Stomach (tissue), 9 donors: Measurements from ENCODE around the gene WDR35. TPM values are rescaled to one million over a fixed set of nuclear protein-coding genes. Genes with fewer than 3 reads are reported as not detected.

Experiments used
- DNase-seq, 2 donors: peaks; one replicate each; pipeline versions ENCODE4 v3.0.0 to v3.0.0-alpha.2; 2013 to 2019
- H3K27ac ChIP-seq, 5 donors: fragments of 200-600 bp in 4 of 5; sonication (generic) in 4 of 5; one replicate each; pipeline ENCODE4 v1.5.1; 2013 to 2019; ENCODE audit warnings: mild to moderate bottlenecking in 1 of 5, moderate library complexity in 1 of 5
- H3K27me3 ChIP-seq, 3 donors: fragments of 200-600 bp; sonication (generic); one replicate each; pipeline ENCODE4 v1.5.1; 2017 to 2019; ENCODE audit warnings: mixed run types in 1 of 3
- H3K36me3 ChIP-seq, 4 donors: fragments of 200-600 bp; sonication (generic); 1 replicate in 3 of 4; 2 replicates in 1 of 4; pipeline ENCODE4 v1.5.1; 2016 to 2019
- H3K4me1 ChIP-seq, 4 donors: fragments of 200-600 bp; sonication (generic); one replicate each; pipeline ENCODE4 v1.5.1; 2016 to 2019
- H3K4me3 ChIP-seq, 4 donors: fragments of 200-600 bp; sonication (generic) in 3 of 4; one replicate each; pipeline ENCODE4 v1.5.1; 2016 to 2019; ENCODE audit warnings: mild to moderate bottlenecking in 1 of 4
- H3K9me3 ChIP-seq, 4 donors: fragments of 200-600 bp; sonication (generic); one replicate each; pipeline ENCODE4 v1.5.1; 2016 to 2019
- EP300 ChIP-seq: sonication (generic); formaldehyde crosslinking; IDR thresholded peaks from one replicate; pipeline ENCODE4 v1.6.1; 2017; ENCODE audit warnings: antibody characterized with exemption
- POLR2A ChIP-seq, 4 donors: fragments of 450-650 bp; IDR thresholded peaks; one replicate each; pipeline ENCODE4 v1.6.1; 2016; ENCODE audit warnings: antibody characterized with exemption in 4 of 4, control low read depth in 2 of 4, mild to moderate bottlenecking in 1 of 4, moderate library complexity in 1 of 4
- POLR2AphosphoS5 ChIP-seq, 3 donors: sonication (generic); formaldehyde crosslinking; IDR thresholded peaks; one replicate each; pipeline ENCODE4 v1.6.1; 2016; ENCODE audit warnings: antibody characterized with exemption in 3 of 3
- WGBS, 5 donors: extraction: QIAGEN DNeasy Blood & Tissue Kit in 3 of 5; methylation state at CpG; one replicate each; pipeline versions ENCODE4 v1.1.5 to v1.1.7; 2013 to 2018; 5-methylcytosine and 5-hydroxymethylcytosine counted together
- intact Hi-C: fragments of 100-400 bp; cut with DNase I; formaldehyde crosslinking; loops from one replicate; pipeline ENCODE4 v1.15.1; 2023; ENCODE audit warnings: low total_unique reads
- polyA plus RNA-seq, 3 donors: library from polyadenylated mRNA; stranded (reverse); fragments of 200-250 nt; gene quantifications; one replicate each; pipeline ENCODE4 v1.2.3, GENCODE V29; 2013
- total RNA-seq, 5 donors: library from RNA; depleted of rRNA; stranded (reverse); fragments of >200 nt; gene quantifications; one replicate each; pipeline versions ENCODE4 v1.1.0 to v1.2.3, GENCODE V29; 2014 to 2016
- TF ChIP-seq, protein P1 (sequence below), 7 experiments: fragments of 450-650 bp in 4 of 7; fragments of 200-600 bp in 3 of 7; sonication (generic) in 3 of 7; IDR thresholded peaks; one replicate each; pipeline ENCODE4 v1.5.1; 2016 to 2019; ENCODE audit warnings: antibody characterized with exemption in 7 of 7, control low read depth in 2 of 7, mild to moderate bottlenecking in 1 of 7
- donor health status: healthy with polysubstance abuse.
- donor health status: Bipolar disorder and iron deficiency.
- donor health status: healthy.

WDR35 gene
- total and polyA plus RNA-seq, 8 donors, result under 0.01 to 28.3 (median 3.5) TPM

DNA sequence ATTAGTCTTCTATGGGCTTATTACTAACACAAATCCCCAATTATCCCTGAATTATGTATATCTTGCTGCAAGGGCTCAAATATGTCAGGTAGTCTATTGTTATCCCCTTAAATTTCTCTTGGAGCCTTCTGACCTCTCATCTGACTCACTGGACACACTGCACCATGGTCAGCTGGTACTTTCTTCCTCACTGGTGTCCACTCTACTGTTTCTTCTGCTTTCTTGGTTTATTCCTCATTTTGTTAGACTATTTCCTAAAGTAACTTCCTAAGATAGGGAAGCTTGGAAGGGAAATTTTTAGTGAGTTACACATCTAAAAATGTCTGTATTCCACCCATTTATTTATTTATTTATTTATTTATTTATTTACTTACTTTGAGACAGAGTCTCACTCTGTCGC is 26.5 kb downstream of the WDR35 start:
- Histone ChIP-seq H3K27me3 (no peaks in the 10 kb centered on the region), H3K27ac (no peak overlapping the region), H3K4me3 (no peak overlapping the region), H3K9me3 (peaks cover 0 to 3% (median 0%) of the 10 kb centered on the region in 4 donors), H3K36me3 (peaks cover 9 to 36% (median 26%) of the 10 kb centered on the region in 4 donors), H3K4me1 (no peaks in the 10 kb centered on the region)
- TF ChIP-seq, protein P1, sequence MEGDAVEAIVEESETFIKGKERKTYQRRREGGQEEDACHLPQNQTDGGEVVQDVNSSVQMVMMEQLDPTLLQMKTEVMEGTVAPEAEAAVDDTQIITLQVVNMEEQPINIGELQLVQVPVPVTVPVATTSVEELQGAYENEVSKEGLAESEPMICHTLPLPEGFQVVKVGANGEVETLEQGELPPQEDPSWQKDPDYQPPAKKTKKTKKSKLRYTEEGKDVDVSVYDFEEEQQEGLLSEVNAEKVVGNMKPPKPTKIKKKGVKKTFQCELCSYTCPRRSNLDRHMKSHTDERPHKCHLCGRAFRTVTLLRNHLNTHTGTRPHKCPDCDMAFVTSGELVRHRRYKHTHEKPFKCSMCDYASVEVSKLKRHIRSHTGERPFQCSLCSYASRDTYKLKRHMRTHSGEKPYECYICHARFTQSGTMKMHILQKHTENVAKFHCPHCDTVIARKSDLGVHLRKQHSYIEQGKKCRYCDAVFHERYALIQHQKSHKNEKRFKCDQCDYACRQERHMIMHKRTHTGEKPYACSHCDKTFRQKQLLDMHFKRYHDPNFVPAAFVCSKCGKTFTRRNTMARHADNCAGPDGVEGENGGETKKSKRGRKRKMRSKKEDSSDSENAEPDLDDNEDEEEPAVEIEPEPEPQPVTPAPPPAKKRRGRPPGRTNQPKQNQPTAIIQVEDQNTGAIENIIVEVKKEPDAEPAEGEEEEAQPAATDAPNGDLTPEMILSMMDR (IDR thresholded peaks at IDR 0.05), result no peak
- TF ChIP-seq POLR2A (IDR thresholded peaks at IDR 0.05), result no peak
- no peak for TF ChIP-seq EP300
- TF ChIP-seq POLR2AphosphoS5 (IDR thresholded peaks at IDR 0.05), result no peak
- intact Hi-C loops, result no loop called here
- no peak for DNase-seq
- WGBS, 5 donors, result 94 to 100% (median 100%) methylated on average over 1 of the region's 1 CpG

GRCh38 chr2:19955544-19956422 is 34.1 kb downstream of the WDR35 start:
- peak; percentile 59 to 89 for DNase-seq

GRCh38 chr2:19949071-19949470 is 40.8 kb downstream of the WDR35 start:
- H3K4me1 ChIP-seq, result no peaks in the 10 kb centered on the region
- no peak overlapping the region for H3K4me3 ChIP-seq
- intact Hi-C loops, result no loop called here
- no peak overlapping the region for H3K27ac ChIP-seq
- no peak for TF ChIP-seq POLR2AphosphoS5 (IDR thresholded peaks at IDR 0.05)
- TF ChIP-seq EP300, result no peak
- TF ChIP-seq, protein P1 (IDR thresholded peaks at IDR 0.05), result no peak
- no peak for TF ChIP-seq POLR2A (IDR thresholded peaks at IDR 0.05)
- DNase-seq, result peak in 1 of 2 donors; percentile 45
- no peaks in the 10 kb centered on the region for H3K9me3 ChIP-seq
- H3K27me3 ChIP-seq, result no peaks in the 10 kb centered on the region
- peaks cover 0 to 29% (median 15%) of the 10 kb centered on the region in 4 donors for H3K36me3 ChIP-seq

More at GRCh38 chr2:19955544-19956422, 34.1 kb downstream of the WDR35 start:
- Histone ChIP-seq H3K4me3 (no peak overlapping the region), H3K9me3 (no peaks in the 10 kb centered on the region), H3K36me3 (peaks cover 0 to 15% (median 5%) of the 10 kb centered on the region in 4 donors), H3K27me3 (no peaks in the 10 kb centered on the region), H3K27ac (no peak overlapping the region), H3K4me1 (peaks cover 0 to 4% (median 0%) of the 10 kb centered on the region in 4 donors)
- TF ChIP-seq, protein P1 (IDR thresholded peaks at IDR 0.05), result peak in 5 of 7 experiments; percentile 40 to 74 (median 62)
- no peak for TF ChIP-seq POLR2AphosphoS5 (IDR thresholded peaks at IDR 0.05)
- WGBS, 5 donors, result 55 to 59% (median 58%) methylated on average over 6 of the region's 6 CpGs
- intact Hi-C loops, result no loop called here

DNA sequence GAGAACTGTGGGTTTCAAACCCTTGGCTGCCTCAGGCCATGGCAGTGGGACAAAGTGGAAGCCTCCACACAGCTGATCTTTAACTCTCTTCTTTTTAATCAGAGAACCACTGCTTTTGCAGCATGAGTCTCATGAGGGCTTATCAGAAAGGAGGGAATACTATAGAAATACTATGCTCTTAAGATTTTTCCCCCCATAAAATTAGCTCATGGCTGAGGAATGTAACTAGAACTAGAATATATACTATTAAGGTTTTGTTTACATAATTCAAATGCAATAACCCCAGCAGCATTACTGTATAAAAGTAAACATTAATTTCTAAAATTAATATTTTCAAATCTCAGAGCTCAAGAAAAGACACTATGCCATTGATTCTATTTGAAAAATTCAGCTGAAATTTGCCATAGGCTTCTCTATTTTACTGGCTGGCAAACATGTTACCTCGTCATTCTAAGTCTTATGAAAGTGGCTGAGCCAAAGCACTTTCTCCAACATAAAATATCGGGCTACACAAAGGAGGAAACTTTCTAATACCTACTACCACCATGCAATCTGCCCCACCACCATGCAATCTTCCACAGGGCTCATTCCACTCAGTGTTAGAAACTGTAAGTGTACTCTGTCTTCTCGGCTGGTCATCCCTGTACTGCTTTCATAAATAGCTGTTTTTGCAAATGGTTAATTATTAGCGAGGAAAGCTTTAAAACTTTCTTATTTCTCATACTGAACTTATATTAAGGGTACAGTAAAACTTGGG is 42.5 kb downstream of the WDR35 start:
- Histone ChIP-seq H3K27me3 (no peaks in the 10 kb centered on the region), H3K4me3 (no peak overlapping the region), H3K9me3 (no peaks in the 10 kb centered on the region), H3K27ac (no peak overlapping the region), H3K36me3 (peaks cover 0 to 28% (median 15%) of the 10 kb centered on the region in 4 donors), H3K4me1 (peaks cover 0 to 8% (median 0%) of the 10 kb centered on the region in 4 donors)
- TF ChIP-seq, protein P1 (IDR thresholded peaks at IDR 0.05), result no peak
- TF ChIP-seq POLR2AphosphoS5 (IDR thresholded peaks at IDR 0.05) (no peak), EP300 (no peak), POLR2A (IDR thresholded peaks at IDR 0.05) (no peak)
- 85 to 95% (median 93%) methylated on average over 4 of the region's 4 CpGs for WGBS, 5 donors
- DNase-seq, result no peak
- intact Hi-C loops, result no loop called here
